Breast epithelium (tissue), 4 donors: ENCODE data around the gene TRMT6. TPM values are rescaled to one million over a fixed set of nuclear protein-coding genes. Genes with fewer than 3 reads are reported as not detected.

ENCODE experiments used
- DNase-seq, 2 donors: peaks; one replicate each; pipeline ENCODE4 v3.0.0-alpha.2; 2019; ENCODE audit warnings: low spot score in 2 of 2
- H3K27ac ChIP-seq, 2 donors: fragments of 200-600 bp; sonication (generic) in 1 of 2; one replicate each; pipeline ENCODE4 v1.5.1; 2016 to 2019; ENCODE audit warnings: mild to moderate bottlenecking in 1 of 2
- H3K27me3 ChIP-seq, 2 donors: fragments of 200-600 bp; sonication (generic) in 1 of 2; one replicate each; pipeline versions ENCODE4 v1.5.1 to v1.6.0; 2017 to 2019; ENCODE audit warnings: control low read depth in 1 of 2, mild to moderate bottlenecking in 1 of 2
- H3K36me3 ChIP-seq: fragments of 200-600 bp; one replicate; pipeline ENCODE4 v1.5.1; 2019
- H3K4me1 ChIP-seq, 2 donors: fragments of 200-600 bp; sonication (generic); one replicate each; pipeline ENCODE4 v1.5.1; 2016 to 2019; ENCODE audit warnings: control low read depth in 1 of 2
- H3K4me3 ChIP-seq, 3 donors: fragments of 200-600 bp; sonication (generic); 1 replicate in 2 of 3; 2 replicates in 1 of 3; pipeline ENCODE4 v1.5.1; 2016 to 2019; ENCODE audit warnings: mild to moderate bottlenecking in 3 of 3, moderate library complexity in 2 of 3
- H3K9me3 ChIP-seq, 2 donors: fragments of 200-600 bp; sonication (generic) in 1 of 2; one replicate each; pipeline ENCODE4 v1.5.1; 2016 to 2019; ENCODE audit warnings: control low read depth in 1 of 2
- CTCF ChIP-seq, 3 donors: fragments of 450-650 bp; IDR thresholded peaks; one replicate each; pipeline ENCODE4 v1.5.1; 2016 to 2017; ENCODE audit warnings: antibody characterized with exemption in 3 of 3, mild to moderate bottlenecking in 3 of 3, moderate library complexity in 3 of 3
- POLR2A ChIP-seq: fragments of 450-650 bp; IDR thresholded peaks from one replicate; pipeline ENCODE4 v1.6.1; 2016; ENCODE audit warnings: antibody characterized with exemption, mild to moderate bottlenecking, moderate library complexity
- POLR2AphosphoS5 ChIP-seq, 3 donors: sonication (generic); formaldehyde crosslinking; IDR thresholded peaks; one replicate each; pipeline ENCODE4 v1.6.1; 2017; ENCODE audit warnings: antibody characterized with exemption in 3 of 3
- intact Hi-C: fragments of 100-400 bp; cut with DNase I; formaldehyde crosslinking; loops from one replicate; pipeline ENCODE4 v1.15.1; 2023; ENCODE audit warnings: low total_unique reads
- total RNA-seq, 3 donors: library from RNA; depleted of rRNA; stranded (reverse); fragments of >200 nt; gene quantifications; one replicate each; pipeline ENCODE4 v1.1.0, GENCODE V29; 2016

TRMT6 gene
- total RNA-seq, 3 donors from 2014 or later, result 10.1 to 13.4 (median 11.1) TPM

- Histone ChIP-seq H3K9me3 (no peaks in the 10 kb centered on the region), H3K4me3 (no peak overlapping the region), H3K27ac (no peak overlapping the region), H3K36me3 (no peaks in the 10 kb centered on the region), H3K27me3 (no peaks in the 10 kb centered on the region), H3K4me1 (no peaks in the 10 kb centered on the region)
- no peak for DNase-seq
- TF ChIP-seq POLR2A, result no peak
- no peak for TF ChIP-seq CTCF (IDR thresholded peaks at IDR 0.05)
- no peak for TF ChIP-seq POLR2AphosphoS5 (IDR thresholded peaks at IDR 0.05)
- intact Hi-C loops, result no loop called here
These were observed 26.9 kb upstream of the TRMT6 start for GRCh38 chr20:5977223-5977622.

- intact Hi-C loops, result no loop called here
- H3K4me1 ChIP-seq, result no peaks in the 10 kb centered on the region
- no peak for DNase-seq
- TF ChIP-seq POLR2A (no peak), POLR2AphosphoS5 (IDR thresholded peaks at IDR 0.05) (no peak), CTCF (IDR thresholded peaks at IDR 0.05) (no peak)
- H3K4me3 ChIP-seq, result no peak overlapping the region
- H3K9me3 ChIP-seq, result no peaks in the 10 kb centered on the region
- no peaks in the 10 kb centered on the region for H3K36me3 ChIP-seq
- H3K27me3 ChIP-seq, result no peaks in the 10 kb centered on the region
- H3K27ac ChIP-seq, result no peak overlapping the region
These were observed 25.4 kb upstream of the TRMT6 start for GRCh38 chr20:5975778-5976177.

GRCh38 chr20:5974531-5974930 lies 24.2 kb upstream of the TRMT6 start:
- Histone ChIP-seq H3K4me3 (no peak overlapping the region), H3K36me3 (no peaks in the 10 kb centered on the region), H3K9me3 (no peaks in the 10 kb centered on the region), H3K27ac (no peak overlapping the region), H3K4me1 (no peaks in the 10 kb centered on the region), H3K27me3 (no peaks in the 10 kb centered on the region)
- intact Hi-C loops, result no loop called here
- TF ChIP-seq POLR2A (no peak), POLR2AphosphoS5 (IDR thresholded peaks at IDR 0.05) (no peak), CTCF (IDR thresholded peaks at IDR 0.05) (no peak)
- no peak for DNase-seq

GRCh38 chr20:5973971-5974370 lies 23.6 kb upstream of the TRMT6 start:
- H3K27ac ChIP-seq, result no peak overlapping the region
- intact Hi-C loops, result no loop called here
- no peaks in the 10 kb centered on the region for H3K27me3 ChIP-seq
- H3K4me1 ChIP-seq, result no peaks in the 10 kb centered on the region
- DNase-seq, result no peak
- H3K9me3 ChIP-seq, result no peaks in the 10 kb centered on the region
- TF ChIP-seq POLR2AphosphoS5 (IDR thresholded peaks at IDR 0.05), result no peak
- TF ChIP-seq CTCF (IDR thresholded peaks at IDR 0.05), result no peak
- TF ChIP-seq POLR2A, result no peak
- no peak overlapping the region for H3K4me3 ChIP-seq
- no peaks in the 10 kb centered on the region for H3K36me3 ChIP-seq

- H3K27ac ChIP-seq, result no peak overlapping the region
- no peak overlapping the region for H3K4me3 ChIP-seq
- intact Hi-C loops, result no loop called here
- no peak for DNase-seq
- H3K9me3 ChIP-seq, result no peaks in the 10 kb centered on the region
- no peaks in the 10 kb centered on the region for H3K36me3 ChIP-seq
- no peaks in the 10 kb centered on the region for H3K4me1 ChIP-seq
- no peaks in the 10 kb centered on the region for H3K27me3 ChIP-seq
- TF ChIP-seq POLR2AphosphoS5 (IDR thresholded peaks at IDR 0.05), result no peak
- no peak for TF ChIP-seq POLR2A
- TF ChIP-seq CTCF (IDR thresholded peaks at IDR 0.05), result no peak
These were observed 22.8 kb upstream of the TRMT6 start for GRCh38 chr20:5973172-5973571.
